Hematopoietic multipotent progenitor cell treated with erythropoietin and hydrocortisone succinate and interleukin-3 and kit ligand, for 4 days (in vitro differentiated cells): ENCODE results near the gene S100A7A.
A peak's percentile ranks its signal among the peaks of the same experiment; 100 is the strongest.

ENCODE experiments used
- DNase-seq: peaks from one replicate; pipeline ENCODE4 v3.0.0-alpha.2; 2015

Gene S100A7A

GRCh38 chr1:153415850-153416570 is at the start of gene S100A7A:
S100A7A (plus strand) TSS chr1:153416520; CDS start chr1:153418083, 1,563 bp downstream.
- no peak for DNase-seq

GRCh38 chr1:153367090-153367489 is 49.2 kb upstream of the S100A7A start:
- no peak for DNase-seq

GRCh38 chr1:153368495-153368894 is 47.8 kb upstream of the S100A7A start:
- DNase-seq, result peak; percentile 52

GRCh38 chr1:153370146-153370545 is 46.2 kb upstream of the S100A7A start:
- DNase-seq, result no peak

- no peak for DNase-seq
Observed at GRCh38 chr1:153371231-153371630, 45.1 kb upstream of the S100A7A start.

- DNase-seq, result no peak
Observed at GRCh38 chr1:153372571-153372970, 43.7 kb upstream of the S100A7A start.

- DNase-seq, result no peak
Observed at GRCh38 chr1:153374071-153374470, 42.2 kb upstream of the S100A7A start.

GRCh38 chr1:153375511-153375910 is 40.8 kb upstream of the S100A7A start, which contains the start of gene S100A12:
S100A12 (minus strand) TSS chr1:153375621; CDS start chr1:153374592, 1,029 bp downstream.
- peak; percentile 78 for DNase-seq

- no peak for DNase-seq
Observed at GRCh38 chr1:153379591-153379990, 36.7 kb upstream of the S100A7A start.

GRCh38 chr1:153380711-153381110 is 35.6 kb upstream of the S100A7A start:
- DNase-seq, result no peak

- no peak for DNase-seq
Observed at GRCh38 chr1:153384958-153385580, 31.3 kb upstream of the S100A7A start.

GRCh38 chr1:153386500-153386901 is 29.8 kb upstream of the S100A7A start:
- DNase-seq, result peak; percentile 77

- no peak for DNase-seq
Observed at GRCh38 chr1:153387001-153387400, 29.3 kb upstream of the S100A7A start.

- DNase-seq, result no peak
Observed at GRCh38 chr1:153387785-153388184, 28.5 kb upstream of the S100A7A start.

GRCh38 chr1:153389401-153389800 is 26.9 kb upstream of the S100A7A start:
- peak; percentile 7 for DNase-seq

GRCh38 chr1:153389973-153390879 is 26.1 kb upstream of the S100A7A start:
- DNase-seq, result peak; percentile 67

GRCh38 chr1:153390938-153391710 is 25.2 kb upstream of the S100A7A start, which contains the start of gene S100A8:
S100A8 (minus strand) TSS chr1:153391073; CDS start chr1:153390535, 538 bp downstream.
- peak; percentile 73 for DNase-seq

GRCh38 chr1:153392258-153392657 is 24.1 kb upstream of the S100A7A start:
- no peak for DNase-seq

GRCh38 chr1:153392822-153393221 is 23.5 kb upstream of the S100A7A start:
- no peak for DNase-seq

GRCh38 chr1:153393926-153394325 is 22.4 kb upstream of the S100A7A start:
- DNase-seq, result peak; percentile 7

GRCh38 chr1:153394391-153394790 is 21.9 kb upstream of the S100A7A start:
- no peak for DNase-seq

GRCh38 chr1:153395136-153395685 is 21.1 kb upstream of the S100A7A start:
- no peak for DNase-seq
